Caco-2 (cell line): ENCODE measurements around the gene COL5A2. TPM values are rescaled to one million over a fixed set of nuclear protein-coding genes. Genes with fewer than 3 reads are reported as not detected.

ENCODE experiments used
- BruUV-seq: library from RNA; stranded (reverse); fragments of 400-500 nt; replicated peaks from 2 replicates; lab custom pipeline; 2021; lab: Mats Ljungman, UMichigan
- CTCF ChIA-PET: fragments of 300-600 bp; sonication (Branson Sonifier 250); formaldehyde crosslinking; loops from one replicate; lab custom pipeline; 2022; ENCODE audit warnings: antibody characterized with exemption; lab: Charles Lee
- POLR2A ChIA-PET: fragments of 300-600 bp; sonication (Branson Sonifier 250); formaldehyde crosslinking; loops from one replicate; lab custom pipeline; 2022; ENCODE audit warnings: antibody characterized with exemption; lab: Charles Lee
- DNase-seq, 2 experiments: peaks; one replicate each; pipeline versions ENCODE4 v3.0.0 to v3.0.0-alpha.2; 2020 to 2022
- H3K27me3 ChIP-seq: replicated peaks from 2 replicates; pipeline ENCODE4 v1.6.0; 2011; ENCODE audit warnings: low read length; ENCODE audit not compliant: control insufficient read depth, insufficient read depth
- H3K36me3 ChIP-seq: 2 replicates; pipeline ENCODE4 v1.5.1; 2011; ENCODE audit warnings: low read length; ENCODE audit not compliant: control insufficient read depth, insufficient read depth
- H3K4me1 ChIP-seq: fragments of 250-450 bp; sonication (Bioruptor Pico); 2 replicates; pipeline ENCODE4 v1.5.1; 2020; ENCODE audit warnings: mild to moderate bottlenecking
- H3K4me3 ChIP-seq: 2 replicates; pipeline ENCODE4 v1.5.1; 2011; ENCODE audit warnings: low read depth, mild to moderate bottlenecking, control low read depth, low read length
- H3K9me3 ChIP-seq: fragments of 250-450 bp; sonication (Bioruptor Pico); 2 replicates; pipeline ENCODE4 v1.5.1; 2020; ENCODE audit warnings: mild to moderate bottlenecking, moderate library complexity
- H3K27ac Mint-ChIP-seq: one replicate; pipeline ENCODE4 v1.8.0; 2022; ENCODE audit warnings: mixed read lengths; ENCODE audit not compliant: unreplicated experiment
- H3K27me3 Mint-ChIP-seq: one replicate; pipeline ENCODE4 v1.8.0; 2022; ENCODE audit warnings: mixed read lengths; ENCODE audit not compliant: insufficient read depth, unreplicated experiment
- H3K36me3 Mint-ChIP-seq: one replicate; pipeline ENCODE4 v1.8.0; 2022; ENCODE audit warnings: mild to moderate bottlenecking, mixed read lengths; ENCODE audit not compliant: insufficient read depth, unreplicated experiment
- H3K4me1 Mint-ChIP-seq: one replicate; pipeline ENCODE4 v1.8.0; 2022; ENCODE audit warnings: low read depth, mixed read lengths; ENCODE audit not compliant: unreplicated experiment
- H3K4me3 Mint-ChIP-seq: one replicate; pipeline ENCODE4 v1.8.0; 2022; ENCODE audit warnings: mild to moderate bottlenecking, moderate library complexity, mixed read lengths; ENCODE audit not compliant: unreplicated experiment
- H3K9me3 Mint-ChIP-seq: one replicate; pipeline ENCODE4 v1.8.0; 2022; ENCODE audit warnings: mixed read lengths; ENCODE audit not compliant: unreplicated experiment
- intact Hi-C: fragments of 100-400 bp; cut with micrococcal nuclease; formaldehyde crosslinking; loops from one replicate; pipeline ENCODE4 v1.10.0; 2022; ENCODE audit not compliant: unreplicated experiment
- total RNA-seq: library from RNA; stranded (reverse); gene quantifications from 2 replicates; pipeline ENCODE4 v1.2.3, GENCODE V29; 2022
- TF ChIP-seq, protein P1 (sequence below), 2 experiments: fragments of 200-600 bp in 1 of 2; IDR thresholded peaks; 1 replicate in 1 of 2; 2 replicates in 1 of 2; pipeline versions ENCODE4 v1.5.1 to v1.8.0; 2011 to 2022; ENCODE audit warnings: antibody characterized with exemption in 1 of 2, control low read depth in 1 of 2, inconsistent platforms in 1 of 2, low read depth in 1 of 2, low read length in 1 of 2, mild to moderate bottlenecking in 1 of 2, moderate library complexity in 1 of 2; ENCODE audit not compliant: insufficient read depth in 1 of 2, severe bottlenecking in 1 of 2, unreplicated experiment in 1 of 2

The COL5A2 gene
- total RNA-seq, 1 experiment from 2014 or later, result 244 TPM

DNA sequence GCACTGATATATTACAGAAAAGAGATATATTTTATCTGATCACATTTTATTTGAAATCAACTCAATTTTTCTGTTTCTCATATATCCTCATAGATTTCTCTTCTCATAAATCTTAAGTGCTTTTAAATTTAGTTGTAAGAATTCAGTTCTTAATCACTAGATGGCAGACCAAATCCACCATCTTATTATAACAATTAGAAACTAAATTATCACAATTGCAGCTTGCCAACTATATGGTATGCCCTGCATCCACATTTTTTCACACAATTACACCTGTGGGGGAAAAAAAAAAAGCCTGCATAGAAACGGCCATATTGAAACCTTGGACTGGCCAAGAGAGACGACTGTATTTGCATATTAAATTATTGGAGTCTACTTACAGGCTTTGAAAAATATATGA is 64.4 kb downstream of the COL5A2 start:
- TF ChIP-seq, protein P1, sequence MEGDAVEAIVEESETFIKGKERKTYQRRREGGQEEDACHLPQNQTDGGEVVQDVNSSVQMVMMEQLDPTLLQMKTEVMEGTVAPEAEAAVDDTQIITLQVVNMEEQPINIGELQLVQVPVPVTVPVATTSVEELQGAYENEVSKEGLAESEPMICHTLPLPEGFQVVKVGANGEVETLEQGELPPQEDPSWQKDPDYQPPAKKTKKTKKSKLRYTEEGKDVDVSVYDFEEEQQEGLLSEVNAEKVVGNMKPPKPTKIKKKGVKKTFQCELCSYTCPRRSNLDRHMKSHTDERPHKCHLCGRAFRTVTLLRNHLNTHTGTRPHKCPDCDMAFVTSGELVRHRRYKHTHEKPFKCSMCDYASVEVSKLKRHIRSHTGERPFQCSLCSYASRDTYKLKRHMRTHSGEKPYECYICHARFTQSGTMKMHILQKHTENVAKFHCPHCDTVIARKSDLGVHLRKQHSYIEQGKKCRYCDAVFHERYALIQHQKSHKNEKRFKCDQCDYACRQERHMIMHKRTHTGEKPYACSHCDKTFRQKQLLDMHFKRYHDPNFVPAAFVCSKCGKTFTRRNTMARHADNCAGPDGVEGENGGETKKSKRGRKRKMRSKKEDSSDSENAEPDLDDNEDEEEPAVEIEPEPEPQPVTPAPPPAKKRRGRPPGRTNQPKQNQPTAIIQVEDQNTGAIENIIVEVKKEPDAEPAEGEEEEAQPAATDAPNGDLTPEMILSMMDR (IDR thresholded peaks at IDR 0.05; ENCODE audit: insufficient read depth in 1 of 2, low read depth in 1 of 2, low read length in 1 of 2, severe bottlenecking in 1 of 2, unreplicated experiment in 1 of 2), result no peak
- Histone ChIP-seq H3K9me3 (no peaks in the 10 kb centered on the region), H3K27me3 (no peaks in the 10 kb centered on the region), H3K4me3 (no peak overlapping the region), H3K4me1 (peaks cover 13% of the 10 kb centered on the region; the same call in 1 of the 2 replicates), H3K36me3 (no peaks in the 10 kb centered on the region)
- no peak for DNase-seq
- no peaks in the 10 kb centered on the region for H3K27me3 Mint-ChIP-seq
- H3K27ac Mint-ChIP-seq, result no peak overlapping the region
- CTCF ChIA-PET, result interaction anchor here (0.9 to 1.5 kb wide), 2 partner anchors 28 to 173 kb away, joined by 4 read pairs; no protein-coding TSS in a partner anchor
- H3K4me1 Mint-ChIP-seq, result peaks cover 12% of the 10 kb centered on the region
- no TSS peak for BruUV-seq
- POLR2A ChIA-PET, result no interaction called here
- intact Hi-C loops, result loop anchor here (5.0 kb wide), 1 partner anchor 297 kb away; no protein-coding TSS in a partner anchor
- no peaks in the 10 kb centered on the region for H3K9me3 Mint-ChIP-seq
- H3K4me3 Mint-ChIP-seq, result no peak overlapping the region
- H3K36me3 Mint-ChIP-seq, result peaks cover 1% of the 10 kb centered on the region

DNA sequence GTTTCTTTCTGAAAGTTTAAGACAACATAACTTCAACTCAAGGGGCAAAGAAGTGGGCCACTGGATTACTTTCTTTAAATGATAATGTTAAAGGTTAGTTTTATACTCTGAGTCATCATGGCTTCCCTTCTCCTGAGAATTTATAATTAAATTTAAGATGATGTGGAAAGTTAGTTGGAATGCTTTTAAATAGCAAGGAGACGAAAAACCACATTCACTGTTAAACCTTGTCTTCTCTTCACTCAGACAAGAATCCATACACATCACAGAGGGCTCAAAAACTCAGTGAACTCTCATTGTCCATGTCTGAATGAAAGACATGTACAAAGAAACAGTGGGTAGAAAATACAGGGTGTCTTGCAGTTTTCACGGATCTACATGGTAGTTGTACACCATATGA is 65.6 kb downstream of the COL5A2 start:
- no peak for DNase-seq
- Histone ChIP-seq H3K4me3 (no peak overlapping the region), H3K36me3 (no peaks in the 10 kb centered on the region), H3K4me1 (peaks cover 19% of the 10 kb centered on the region; the same call in 1 of the 2 replicates), H3K9me3 (no peaks in the 10 kb centered on the region), H3K27me3 (no peaks in the 10 kb centered on the region; the same call in 1 of the 2 replicates)
- no peak overlapping the region for H3K27ac Mint-ChIP-seq
- no peaks in the 10 kb centered on the region for H3K27me3 Mint-ChIP-seq
- BruUV-seq, result no TSS peak
- no peaks in the 10 kb centered on the region for H3K9me3 Mint-ChIP-seq
- TF ChIP-seq, protein P1 (IDR thresholded peaks at IDR 0.05; ENCODE audit: insufficient read depth in 1 of 2, low read depth in 1 of 2, low read length in 1 of 2, severe bottlenecking in 1 of 2, unreplicated experiment in 1 of 2), result no peak
- H3K4me1 Mint-ChIP-seq, result peaks cover 18% of the 10 kb centered on the region
- POLR2A ChIA-PET, result no interaction called here
- CTCF ChIA-PET, result no interaction called here
- peaks cover 9% of the 10 kb centered on the region for H3K36me3 Mint-ChIP-seq
- intact Hi-C loops, result no loop called here
- H3K4me3 Mint-ChIP-seq, result no peak overlapping the region

- intact Hi-C loops, result no loop called here
- Histone ChIP-seq H3K9me3 (no peaks in the 10 kb centered on the region), H3K27me3 (no peaks in the 10 kb centered on the region; the same call in 1 of the 2 replicates), H3K36me3 (no peaks in the 10 kb centered on the region), H3K4me3 (no peak overlapping the region), H3K4me1 (peaks cover 19% of the 10 kb centered on the region; the same call in 1 of the 2 replicates)
- H3K4me1 Mint-ChIP-seq, result peaks cover 18% of the 10 kb centered on the region
- peak overlapping the region; percentile 21 for H3K27ac Mint-ChIP-seq
- no peaks in the 10 kb centered on the region for H3K27me3 Mint-ChIP-seq
- no TSS peak for BruUV-seq
- no peak for DNase-seq
- ChIA-PET POLR2A (no interaction called here), CTCF (no interaction called here)
- TF ChIP-seq, protein P1 (IDR thresholded peaks at IDR 0.05; ENCODE audit: insufficient read depth in 1 of 2, low read depth in 1 of 2, low read length in 1 of 2, severe bottlenecking in 1 of 2, unreplicated experiment in 1 of 2), result no peak
- H3K4me3 Mint-ChIP-seq, result no peak overlapping the region
- no peaks in the 10 kb centered on the region for H3K9me3 Mint-ChIP-seq
- peaks cover 9% of the 10 kb centered on the region for H3K36me3 Mint-ChIP-seq
These were observed 68.4 kb downstream of the COL5A2 start for GRCh38 chr2:189111063-189111715.
